Dermis microvascular lymphatic vessel endothelial cell (primary cell): ENCODE results near the gene ERC2. TPM values are rescaled to one million over a fixed set of nuclear protein-coding genes. Genes with fewer than 3 reads are reported as not detected.

ENCODE experiments used
- DNase-seq, 2 donors: peaks; one replicate each; pipeline versions ENCODE4 v3.0.0 to v3.0.0-alpha.2; 2010; ENCODE audit warnings: low read depth in 2 of 2
- total RNA-seq: library from RNA; depleted of rRNA; stranded (reverse); fragments of >200 nt; gene quantifications from 2 replicates; pipeline ENCODE4 v1.2.1, GENCODE V29; 2014

Gene ERC2
- total RNA-seq, 1 donor from 2014 or later, result 1.5 TPM

GRCh38 chr3:55939287-55939686 lies 529.0 kb downstream of the ERC2 start:
- DNase-seq, result no peak

- no peak for DNase-seq
Observed at GRCh38 chr3:55937301-55937700, 531.0 kb downstream of the ERC2 start.

GRCh38 chr3:55936549-55937052 lies 531.7 kb downstream of the ERC2 start:
- no peak for DNase-seq

GRCh38 chr3:55935241-55935640 lies 533.0 kb downstream of the ERC2 start:
- no peak for DNase-seq

GRCh38 chr3:55934771-55935170 lies 533.5 kb downstream of the ERC2 start:
- DNase-seq, result no peak

- no peak for DNase-seq
Observed at GRCh38 chr3:55929154-55929869, 539.0 kb downstream of the ERC2 start.

- no peak for DNase-seq
Observed at GRCh38 chr3:55923626-55924025, 544.6 kb downstream of the ERC2 start.

- no peak for DNase-seq
Observed at GRCh38 chr3:55923207-55923606, 545.1 kb downstream of the ERC2 start.

- no peak for DNase-seq
Observed at GRCh38 chr3:55912880-55913279, 555.4 kb downstream of the ERC2 start.

- no peak for DNase-seq
Observed at GRCh38 chr3:55911266-55911665, 557.0 kb downstream of the ERC2 start.

- no peak for DNase-seq
Observed at GRCh38 chr3:55910543-55910942, 557.7 kb downstream of the ERC2 start.

GRCh38 chr3:55909373-55909772 lies 558.9 kb downstream of the ERC2 start:
- DNase-seq, result no peak

GRCh38 chr3:55907616-55908015 lies 560.7 kb downstream of the ERC2 start:
- DNase-seq, result no peak

- no peak for DNase-seq
Observed at GRCh38 chr3:55906896-55907295, 561.4 kb downstream of the ERC2 start.

- DNase-seq, result no peak
Observed at GRCh38 chr3:55904716-55905115, 563.6 kb downstream of the ERC2 start.

GRCh38 chr3:55903680-55904079 lies 564.6 kb downstream of the ERC2 start:
- no peak for DNase-seq

- no peak for DNase-seq
Observed at GRCh38 chr3:55902221-55902900, 565.9 kb downstream of the ERC2 start.

GRCh38 chr3:55899887-55900286 lies 568.4 kb downstream of the ERC2 start:
- no peak for DNase-seq

- no peak for DNase-seq
Observed at GRCh38 chr3:55897573-55898224, 570.6 kb downstream of the ERC2 start.

GRCh38 chr3:55895897-55896566 lies 572.2 kb downstream of the ERC2 start:
- no peak for DNase-seq

GRCh38 chr3:55894605-55895004 lies 573.7 kb downstream of the ERC2 start:
- no peak for DNase-seq
